Gastroesophageal sphincter (tissue), 3 donors: ENCODE data around the gene STARD10.
"Not testable (repeated sequence)": the region's sequence is repeated elsewhere in the genome, so short reads cannot be mapped to it uniquely, and the experiment has no call there.

Experiments
- EP300 ChIP-seq: sonication (generic); formaldehyde crosslinking; IDR thresholded peaks from one replicate; pipeline ENCODE4 v1.6.1; 2017; ENCODE audit warnings: antibody characterized with exemption, mild to moderate bottlenecking
- POLR2A ChIP-seq, 2 donors: fragments of 450-650 bp; IDR thresholded peaks; one replicate each; pipeline ENCODE4 v1.6.1; 2017; ENCODE audit warnings: antibody characterized with exemption in 2 of 2, mild to moderate bottlenecking in 2 of 2, moderate library complexity in 1 of 2
- POLR2AphosphoS5 ChIP-seq: sonication (generic); formaldehyde crosslinking; IDR thresholded peaks from one replicate; pipeline ENCODE4 v1.6.1; 2017; ENCODE audit warnings: antibody characterized with exemption
- TF ChIP-seq, protein P1 (sequence below), 4 experiments: fragments of 200-600 bp in 2 of 4; fragments of 450-650 bp in 2 of 4; sonication (generic) in 1 of 4; IDR thresholded peaks; one replicate each; pipeline ENCODE4 v1.5.1; 2017 to 2019; ENCODE audit warnings: antibody characterized with exemption in 4 of 4, mild to moderate bottlenecking in 2 of 4, moderate library complexity in 2 of 4

- TF ChIP-seq, protein P1, sequence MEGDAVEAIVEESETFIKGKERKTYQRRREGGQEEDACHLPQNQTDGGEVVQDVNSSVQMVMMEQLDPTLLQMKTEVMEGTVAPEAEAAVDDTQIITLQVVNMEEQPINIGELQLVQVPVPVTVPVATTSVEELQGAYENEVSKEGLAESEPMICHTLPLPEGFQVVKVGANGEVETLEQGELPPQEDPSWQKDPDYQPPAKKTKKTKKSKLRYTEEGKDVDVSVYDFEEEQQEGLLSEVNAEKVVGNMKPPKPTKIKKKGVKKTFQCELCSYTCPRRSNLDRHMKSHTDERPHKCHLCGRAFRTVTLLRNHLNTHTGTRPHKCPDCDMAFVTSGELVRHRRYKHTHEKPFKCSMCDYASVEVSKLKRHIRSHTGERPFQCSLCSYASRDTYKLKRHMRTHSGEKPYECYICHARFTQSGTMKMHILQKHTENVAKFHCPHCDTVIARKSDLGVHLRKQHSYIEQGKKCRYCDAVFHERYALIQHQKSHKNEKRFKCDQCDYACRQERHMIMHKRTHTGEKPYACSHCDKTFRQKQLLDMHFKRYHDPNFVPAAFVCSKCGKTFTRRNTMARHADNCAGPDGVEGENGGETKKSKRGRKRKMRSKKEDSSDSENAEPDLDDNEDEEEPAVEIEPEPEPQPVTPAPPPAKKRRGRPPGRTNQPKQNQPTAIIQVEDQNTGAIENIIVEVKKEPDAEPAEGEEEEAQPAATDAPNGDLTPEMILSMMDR (IDR thresholded peaks at IDR 0.05), result not testable (repeated sequence)
- TF ChIP-seq POLR2AphosphoS5; EP300; POLR2A (IDR thresholded peaks at IDR 0.05): not testable (repeated sequence)
Observed at GRCh38 chr11:72791228-72791627, 2.6 kb downstream of the STARD10 start.
